ENCODE data around the gene SIRPD.

DNA sequence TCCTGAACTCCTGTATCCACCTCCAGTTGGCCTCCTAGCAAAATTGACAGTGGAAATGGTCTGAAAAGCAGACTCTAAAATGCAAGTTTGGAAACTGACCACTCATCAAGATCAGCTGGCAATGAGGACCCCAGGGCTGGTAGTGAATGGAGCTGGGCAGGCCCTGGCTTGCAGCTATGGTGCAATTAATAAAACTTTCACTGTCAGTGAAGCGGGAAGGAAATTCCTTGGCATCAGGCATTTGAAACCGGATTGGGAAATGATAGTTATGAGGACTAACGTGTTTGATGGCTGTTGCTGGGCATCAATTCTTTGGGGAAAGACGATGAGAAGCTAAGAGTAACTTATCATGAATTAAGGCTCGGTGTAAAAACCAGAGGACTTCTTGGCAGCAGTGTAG, 43.2 kb upstream of the SIRPD start:
- TF ChIP-seq MAX (IDR thresholded peaks at IDR 0.05) (no peak), TCF7L2 (IDR thresholded peaks at IDR 0.05; ENCODE audit: low read depth, low read length) (no peak), ISL2 (CRISPR knock-in tag; IDR thresholded peaks at IDR 0.05) (no peak), SMC3 (IDR thresholded peaks at IDR 0.05; ENCODE audit: low read length) (no peak), GABPA (IDR thresholded peaks at IDR 0.05; ENCODE audit: low read depth, low read length) (no peak), GABPA (CRISPR knock-in tag; IDR thresholded peaks at IDR 0.05; ENCODE audit: low read depth) (no peak), ZNF737 (CRISPR knock-in tag; IDR thresholded peaks at IDR 0.05; ENCODE audit: borderline replicate concordance) (no peak), CEBPG (CRISPR knock-in tag; IDR thresholded peaks at IDR 0.05) (no peak), TFE3 (CRISPR knock-in tag; IDR thresholded peaks at IDR 0.05) (no peak), GATAD1 (CRISPR knock-in tag; IDR thresholded peaks at IDR 0.05) (no peak), CTCF (CRISPR knock-in tag; IDR thresholded peaks at IDR 0.05) (no peak)
